HCT116 (cell line): Measurements from ENCODE around the gene CSNK1E. TPM values are rescaled to one million over a fixed set of nuclear protein-coding genes. Genes with fewer than 3 reads are reported as not detected.

Experiments used
- ATAC-seq: fragments of 200-7000 bp; cut with Tn5 transposase; 2 replicates; pipeline ENCODE4 v1.9.1; 2020; ENCODE audit warnings: mild to moderate bottlenecking, moderate library complexity
- BruUV-seq: library from RNA; stranded (reverse); fragments of 400-500 nt; replicated peaks from 2 replicates; lab custom pipeline; 2021; lab: Mats Ljungman, UMichigan
- CTCF ChIA-PET: fragments of 300-600 bp; sonication (Branson Sonifier 250); formaldehyde crosslinking; loops from one replicate; lab custom pipeline; 2021; ENCODE audit warnings: antibody characterized with exemption; lab: Charles Lee
- POLR2A ChIA-PET: fragments of 300-600, 350-600 bp; sonication (Branson Sonifier 250); formaldehyde crosslinking; loops from one replicate; lab custom pipeline; 2021; ENCODE audit warnings: antibody characterized with exemption; lab: Charles Lee
- RAD21 ChIA-PET, 2 experiments: fragments of 300-600 bp; sonication (Branson Sonifier 250); formaldehyde crosslinking; loops; one replicate each; lab custom pipeline; 2023; ENCODE audit warnings: low total read pairs in 2 of 2; ENCODE audit not compliant: uncharacterized antibody in 2 of 2, unreplicated experiment in 2 of 2, low non-redundant PET in 1 of 2; lab: Charles Lee
- DNase-seq: peaks from one replicate; pipeline ENCODE4 v3.0.0-alpha.2; 2010; ENCODE audit warnings: low read depth, low spot score
- H2AFZ ChIP-seq: fragments of 200-600 bp; shearing (Covaris generic), sonication (generic); 2 replicates; pipeline ENCODE4 v1.6.1; 2017; ENCODE audit warnings: low read depth, mixed run types, mixed read lengths, antibody characterized with exemption, low read length; ENCODE audit not compliant: poor library complexity, severe bottlenecking
- H3K27ac ChIP-seq: 2 replicates; pipeline ENCODE4 v1.5.1; 2012; ENCODE audit warnings: low read depth, low read length
- H3K27me3 ChIP-seq: fragments of 200-600 bp; sonication (generic); 2 replicates; pipeline ENCODE4 v1.6.1; 2016; ENCODE audit warnings: mixed run types, low read length, mixed read lengths; ENCODE audit not compliant: insufficient read depth
- H3K36me3 ChIP-seq, 2 experiments: fragments of 200-500 bp in 1 of 2; fragments of 200-600 bp in 1 of 2; sonication (Bioruptor generic) in 1 of 2; sonication (generic) in 1 of 2; 2 replicates each; pipeline versions ENCODE4 v1.5.1 to v1.6.1; 2014 to 2016; ENCODE audit warnings: low read length in 2 of 2, inconsistent platforms in 1 of 2, mixed read lengths in 1 of 2, mixed run types in 1 of 2; ENCODE audit not compliant: insufficient read depth in 2 of 2, control insufficient read depth in 1 of 2
- H3K4me1 ChIP-seq, 2 experiments: fragments of 200-600 bp in 1 of 2; sonication (generic) in 1 of 2; 2 replicates each; pipeline versions ENCODE4 v1.5.1 to v1.6.1; 2012 to 2017; ENCODE audit warnings: low read length in 2 of 2, inconsistent platforms in 1 of 2, mild to moderate bottlenecking in 1 of 2, mixed read lengths in 1 of 2, mixed run types in 1 of 2, moderate library complexity in 1 of 2; ENCODE audit not compliant: insufficient read depth in 2 of 2, control insufficient read depth in 1 of 2
- H3K4me2 ChIP-seq: fragments of 200-600 bp; sonication (generic); 2 replicates; pipeline ENCODE4 v1.6.1; 2017; ENCODE audit warnings: mixed run types, low read length, mixed read lengths
- H3K4me3 ChIP-seq, 2 experiments: fragments of 200-600 bp in 1 of 2; sonication (generic) in 1 of 2; replicated peaks in 1 of 2; 2 replicates each; pipeline ENCODE4 v1.5.1; 2011 to 2016; ENCODE audit warnings: low read length in 2 of 2, control low read depth in 1 of 2, low read depth in 1 of 2, mild to moderate bottlenecking in 1 of 2, mixed read lengths in 1 of 2, mixed run types in 1 of 2
- H3K79me2 ChIP-seq: fragments of 200-600 bp; sonication (generic); 2 replicates; pipeline ENCODE4 v1.6.1; 2017; ENCODE audit warnings: mild to moderate bottlenecking, mixed run types, low read length, moderate library complexity, mixed read lengths; ENCODE audit not compliant: insufficient read depth
- H3K9ac ChIP-seq: fragments of 200-600 bp; sonication (generic); 2 replicates; pipeline ENCODE4 v1.6.1; 2016; ENCODE audit warnings: low read length, mixed read lengths
- H3K9me2 ChIP-seq: fragments of 200-600 bp; sonication (generic), shearing (Covaris generic); 2 replicates; pipeline ENCODE4 v1.6.1; 2017; ENCODE audit warnings: mixed run types, mild to moderate bottlenecking, moderate library complexity; ENCODE audit not compliant: insufficient read depth
- H3K9me3 ChIP-seq, 2 experiments: fragments of 200-500 bp in 1 of 2; fragments of 200-600 bp in 1 of 2; sonication (Bioruptor generic) in 1 of 2; sonication (generic) in 1 of 2; 2 replicates each; pipeline ENCODE4 v1.6.1; 2014 to 2017; ENCODE audit warnings: low read length in 2 of 2, mixed read lengths in 2 of 2, inconsistent platforms in 1 of 2, low read depth in 1 of 2, mild to moderate bottlenecking in 1 of 2, mixed run types in 1 of 2, moderate library complexity in 1 of 2; ENCODE audit not compliant: control insufficient read depth in 1 of 2, insufficient read depth in 1 of 2
- H4K20me1 ChIP-seq: fragments of 200-600 bp; sonication (generic), shearing (Covaris generic); 2 replicates; pipeline ENCODE4 v1.6.1; 2017; ENCODE audit warnings: mixed run types, mild to moderate bottlenecking, moderate library complexity; ENCODE audit not compliant: insufficient read depth
- CEBPB ChIP-seq: IDR thresholded peaks from 2 replicates; pipeline ENCODE4 v1.6.1; 2012; ENCODE audit warnings: low read depth
- EGR1 ChIP-seq: IDR thresholded peaks from 2 replicates; pipeline ENCODE4 v1.6.1; 2012; ENCODE audit warnings: low read depth
- EZH2phosphoT487 ChIP-seq: fragments of 200-600 bp; IDR thresholded peaks from 2 replicates; pipeline ENCODE4 v1.6.1; 2018; ENCODE audit warnings: antibody characterized with exemption, borderline replicate concordance
- FOSL1 ChIP-seq: IDR thresholded peaks from 2 replicates; pipeline ENCODE4 v1.6.1; 2012; ENCODE audit warnings: low read depth
- POLR2A ChIP-seq: IDR thresholded peaks from 2 replicates; pipeline ENCODE4 v1.7.0; 2011; ENCODE audit warnings: borderline replicate concordance; ENCODE audit not compliant: insufficient read depth, insufficient read length; ENCODE audit errors: extremely low read depth
- POLR2AphosphoS5 ChIP-seq: IDR thresholded peaks from 2 replicates; pipeline ENCODE4 v1.6.1; 2011; ENCODE audit warnings: mild to moderate bottlenecking, low read depth, low read length, moderate library complexity
- SRF ChIP-seq: IDR thresholded peaks from 2 replicates; pipeline ENCODE4 v1.6.1; 2012; ENCODE audit warnings: low read depth
- TCF7L2 ChIP-seq: IDR thresholded peaks from 2 replicates; pipeline ENCODE4 v1.7.0; 2011; ENCODE audit warnings: borderline replicate concordance, inconsistent platforms; ENCODE audit not compliant: insufficient read depth, insufficient read length; ENCODE audit errors: extremely low read depth
- YY1 ChIP-seq: IDR thresholded peaks from 2 replicates; pipeline ENCODE4 v1.6.1; 2011; ENCODE audit warnings: low read length, low read depth, moderate library complexity, mild to moderate bottlenecking; ENCODE audit not compliant: insufficient replicate concordance; ENCODE audit errors: extremely low read depth
- intact Hi-C: fragments of 100-400 bp; cut with micrococcal nuclease; formaldehyde crosslinking; loops from 2 replicates; pipeline ENCODE4 v1.10.0; 2022
- total RNA-seq: library from RNA; stranded (reverse); gene quantifications from one replicate; pipeline ENCODE4 v1.2.1, GENCODE V29; 2021; ENCODE audit not compliant: unreplicated experiment
- TF ChIP-seq, protein P1 (sequence below): IDR thresholded peaks from 2 replicates; pipeline ENCODE4 v1.6.1; 2012
- TF ChIP-seq, protein P2 (sequence below), 3 experiments: fragments of 200-600 bp in 1 of 3; sonication (generic) in 1 of 3; IDR thresholded peaks in 2 of 3; conservative IDR thresholded peaks in 1 of 3; 2 replicates each; pipeline ENCODE4 v1.5.1; 2012 to 2017; ENCODE audit warnings: low read depth in 2 of 3, low read length in 2 of 3, antibody characterized with exemption in 1 of 3, borderline replicate concordance in 1 of 3, control low read depth in 1 of 3, mild to moderate bottlenecking in 1 of 3, mixed read lengths in 1 of 3, mixed run types in 1 of 3, moderate library complexity in 1 of 3; ENCODE audit not compliant: insufficient read depth in 1 of 3
- TF ChIP-seq, protein P3 (sequence below): IDR thresholded peaks from 2 replicates; pipeline ENCODE4 v1.6.1; 2011; ENCODE audit warnings: mild to moderate bottlenecking, low read length, moderate library complexity; ENCODE audit not compliant: insufficient replicate concordance; ENCODE audit errors: extremely low read depth

The CSNK1E gene
- total RNA-seq, 1 experiment from 2014 or later = 190 TPM

GRCh38 chr22:38355275-38355674 lies 38.0 kb upstream of the CSNK1E start:
- ChIA-PET POLR2A (no interaction called here), CTCF (no interaction called here), RAD21 (no interaction called here)
- no peak for ATAC-seq
- H3K79me2 ChIP-seq = no peaks in the 10 kb centered on the region
- no peak for TF ChIP-seq CEBPB
- no peak for TF ChIP-seq POLR2AphosphoS5
- TF ChIP-seq YY1 = no peak
- TF ChIP-seq EZH2phosphoT487 = no peak
- H3K27ac ChIP-seq = no peak overlapping the region
- H3K4me1 ChIP-seq = peaks cover 0 to 6% of the 10 kb centered on the region in 2 experiments; a peak in 1 of 4 replicates
- no peak overlapping the region for H3K9ac ChIP-seq
- H3K27me3 ChIP-seq = no peaks in the 10 kb centered on the region
- BruUV-seq = no TSS peak
- H2AFZ ChIP-seq = no peak overlapping the region
- no peaks in the 10 kb centered on the region for H3K9me3 ChIP-seq
- H4K20me1 ChIP-seq = no peaks in the 10 kb centered on the region
- no peak for DNase-seq
- H3K4me2 ChIP-seq = no peak overlapping the region
- H3K4me3 ChIP-seq = no peak overlapping the region
- no peaks in the 10 kb centered on the region for H3K9me2 ChIP-seq
- intact Hi-C loops = no loop called here
- H3K36me3 ChIP-seq = no peaks in the 10 kb centered on the region

DNA sequence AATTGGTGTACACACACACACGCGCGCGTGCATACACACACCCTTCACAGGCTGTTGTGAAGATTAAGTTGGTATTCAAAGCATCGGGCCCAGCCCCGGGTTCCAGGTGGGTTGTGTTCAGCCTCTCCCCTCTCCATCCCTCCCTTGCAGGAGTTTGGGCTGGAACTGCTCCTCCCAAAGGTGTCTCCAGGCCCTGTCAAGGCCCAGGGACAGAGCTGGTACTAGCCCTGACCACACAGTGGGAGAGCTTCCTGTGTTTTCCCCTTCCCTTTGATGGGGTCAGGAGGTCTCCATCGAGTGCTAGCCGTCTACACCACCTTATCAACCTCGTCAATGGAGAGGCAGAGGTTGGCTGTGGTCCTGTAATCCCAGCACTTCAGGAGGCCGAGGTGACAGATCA lies 36.5 kb upstream of the CSNK1E start:
- ATAC-seq (no peak; the same call in none of the 2 replicates), DNase-seq (no peak)
- no peak overlapping the region for H3K4me2 ChIP-seq
- no peaks in the 10 kb centered on the region for H3K27me3 ChIP-seq
- peaks cover 0 to 6% of the 10 kb centered on the region in 2 experiments; a peak in 1 of 4 replicates for H3K4me1 ChIP-seq
- ChIA-PET CTCF (no interaction called here), POLR2A (no interaction called here), RAD21 (interaction anchor here in 1 of 2 experiments (0.6 kb wide), 1 partner anchor 900 kb away, joined by 3 read pairs; no protein-coding TSS in a partner anchor)
- H2AFZ ChIP-seq = no peak overlapping the region
- H3K36me3 ChIP-seq = no peaks in the 10 kb centered on the region
- H4K20me1 ChIP-seq = no peaks in the 10 kb centered on the region
- H3K9me2 ChIP-seq = no peaks in the 10 kb centered on the region
- BruUV-seq = no TSS peak
- TF ChIP-seq FOSL1 = no peak
- TF ChIP-seq EGR1 = no peak
- TF ChIP-seq, protein P1, sequence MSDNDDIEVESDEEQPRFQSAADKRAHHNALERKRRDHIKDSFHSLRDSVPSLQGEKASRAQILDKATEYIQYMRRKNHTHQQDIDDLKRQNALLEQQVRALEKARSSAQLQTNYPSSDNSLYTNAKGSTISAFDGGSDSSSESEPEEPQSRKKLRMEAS = no peak
- TF ChIP-seq TCF7L2 = no peak
- TF ChIP-seq SRF = no peak
- TF ChIP-seq, protein P2, sequence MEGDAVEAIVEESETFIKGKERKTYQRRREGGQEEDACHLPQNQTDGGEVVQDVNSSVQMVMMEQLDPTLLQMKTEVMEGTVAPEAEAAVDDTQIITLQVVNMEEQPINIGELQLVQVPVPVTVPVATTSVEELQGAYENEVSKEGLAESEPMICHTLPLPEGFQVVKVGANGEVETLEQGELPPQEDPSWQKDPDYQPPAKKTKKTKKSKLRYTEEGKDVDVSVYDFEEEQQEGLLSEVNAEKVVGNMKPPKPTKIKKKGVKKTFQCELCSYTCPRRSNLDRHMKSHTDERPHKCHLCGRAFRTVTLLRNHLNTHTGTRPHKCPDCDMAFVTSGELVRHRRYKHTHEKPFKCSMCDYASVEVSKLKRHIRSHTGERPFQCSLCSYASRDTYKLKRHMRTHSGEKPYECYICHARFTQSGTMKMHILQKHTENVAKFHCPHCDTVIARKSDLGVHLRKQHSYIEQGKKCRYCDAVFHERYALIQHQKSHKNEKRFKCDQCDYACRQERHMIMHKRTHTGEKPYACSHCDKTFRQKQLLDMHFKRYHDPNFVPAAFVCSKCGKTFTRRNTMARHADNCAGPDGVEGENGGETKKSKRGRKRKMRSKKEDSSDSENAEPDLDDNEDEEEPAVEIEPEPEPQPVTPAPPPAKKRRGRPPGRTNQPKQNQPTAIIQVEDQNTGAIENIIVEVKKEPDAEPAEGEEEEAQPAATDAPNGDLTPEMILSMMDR (IDR thresholded peaks at IDR 0.05 in 2 of 3, conservative IDR thresholded peaks at IDR 0.05 in 1 of 3; ENCODE audit: borderline replicate concordance in 1 of 3, insufficient read depth in 1 of 3, low read depth in 2 of 3, low read length in 2 of 3) = no peak
- no peak for TF ChIP-seq POLR2A
- TF ChIP-seq, protein P3, sequence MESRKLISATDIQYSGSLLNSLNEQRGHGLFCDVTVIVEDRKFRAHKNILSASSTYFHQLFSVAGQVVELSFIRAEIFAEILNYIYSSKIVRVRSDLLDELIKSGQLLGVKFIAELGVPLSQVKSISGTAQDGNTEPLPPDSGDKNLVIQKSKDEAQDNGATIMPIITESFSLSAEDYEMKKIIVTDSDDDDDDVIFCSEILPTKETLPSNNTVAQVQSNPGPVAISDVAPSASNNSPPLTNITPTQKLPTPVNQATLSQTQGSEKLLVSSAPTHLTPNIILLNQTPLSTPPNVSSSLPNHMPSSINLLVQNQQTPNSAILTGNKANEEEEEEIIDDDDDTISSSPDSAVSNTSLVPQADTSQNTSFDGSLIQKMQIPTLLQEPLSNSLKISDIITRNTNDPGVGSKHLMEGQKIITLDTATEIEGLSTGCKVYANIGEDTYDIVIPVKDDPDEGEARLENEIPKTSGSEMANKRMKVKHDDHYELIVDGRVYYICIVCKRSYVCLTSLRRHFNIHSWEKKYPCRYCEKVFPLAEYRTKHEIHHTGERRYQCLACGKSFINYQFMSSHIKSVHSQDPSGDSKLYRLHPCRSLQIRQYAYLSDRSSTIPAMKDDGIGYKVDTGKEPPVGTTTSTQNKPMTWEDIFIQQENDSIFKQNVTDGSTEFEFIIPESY = no peak
- no peak for TF ChIP-seq YY1
- TF ChIP-seq POLR2AphosphoS5 = no peak
- no peak overlapping the region for H3K27ac ChIP-seq
- H3K79me2 ChIP-seq = no peaks in the 10 kb centered on the region
- intact Hi-C loops = loop anchor here (1.0 to 2.0 kb wide), 3 partner anchors 219 to 301 kb away; no protein-coding TSS in a partner anchor
- no peak overlapping the region for H3K9ac ChIP-seq
- H3K4me3 ChIP-seq = no peak overlapping the region
- H3K9me3 ChIP-seq = no peaks in the 10 kb centered on the region
